Measurements from ENCODE around the gene C1orf174. TPM values are rescaled to one million over a fixed set of nuclear protein-coding genes. Genes with fewer than 3 reads are reported as not detected.

C1orf174 gene
- total RNA-seq, 2 experiments from 2014 or later: 24.1 to 25.5 TPM

DNA sequence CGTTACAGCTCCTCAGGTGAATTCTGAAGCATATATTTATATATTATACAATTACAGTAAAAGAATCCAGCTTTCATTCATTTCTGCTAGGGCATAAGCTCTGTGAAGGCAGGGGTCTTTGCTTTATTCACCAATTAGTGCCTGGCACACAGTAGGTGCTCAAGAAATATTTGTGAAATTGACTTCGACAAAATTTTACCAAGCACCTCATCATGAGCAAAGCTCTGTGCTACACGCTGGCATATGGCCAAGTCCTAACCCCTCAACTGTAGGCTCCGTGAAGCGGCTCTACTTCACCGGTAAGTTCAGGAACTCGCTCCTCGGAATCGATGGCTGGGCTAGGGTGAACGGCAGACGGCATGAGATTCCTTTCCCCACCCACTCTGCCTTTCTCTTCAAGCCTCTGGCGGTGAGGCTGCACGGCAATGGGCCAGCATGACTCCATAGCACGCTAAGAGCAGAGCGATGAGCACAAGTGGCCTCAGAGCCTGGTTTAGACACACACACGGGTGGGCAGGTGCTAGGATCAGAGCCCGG is 8.7 kb downstream of the C1orf174 start:
- Mint-ChIP-seq H3K9me3 (no peaks in the 10 kb centered on the region), H3K27ac (peak overlapping the region; percentile 50), H3K4me3 (no peak overlapping the region), H3K27me3 (no peaks in the 10 kb centered on the region), H3K36me3 (ENCODE audit: low read depth) (peaks cover 36% of the 10 kb centered on the region), H3K4me1 (peaks cover 25% of the 10 kb centered on the region)
- ChIA-PET POLR2A (interaction anchor here (0.7 to 2.0 kb wide), 3 partner anchors 8 to 34 kb away, joined by 3 to 12 read pairs (median 7); partner anchors contain the start of genes C1orf174, CEP104 and DFFB), CTCF (interaction anchor here (0.9 to 3.1 kb wide), 5 partner anchors 9 to 115 kb away, joined by 3 to 17 read pairs (median 3); partner anchors contain the start of genes C1orf174, CEP104 and DFFB)
- DNase-seq: no peak

DNA sequence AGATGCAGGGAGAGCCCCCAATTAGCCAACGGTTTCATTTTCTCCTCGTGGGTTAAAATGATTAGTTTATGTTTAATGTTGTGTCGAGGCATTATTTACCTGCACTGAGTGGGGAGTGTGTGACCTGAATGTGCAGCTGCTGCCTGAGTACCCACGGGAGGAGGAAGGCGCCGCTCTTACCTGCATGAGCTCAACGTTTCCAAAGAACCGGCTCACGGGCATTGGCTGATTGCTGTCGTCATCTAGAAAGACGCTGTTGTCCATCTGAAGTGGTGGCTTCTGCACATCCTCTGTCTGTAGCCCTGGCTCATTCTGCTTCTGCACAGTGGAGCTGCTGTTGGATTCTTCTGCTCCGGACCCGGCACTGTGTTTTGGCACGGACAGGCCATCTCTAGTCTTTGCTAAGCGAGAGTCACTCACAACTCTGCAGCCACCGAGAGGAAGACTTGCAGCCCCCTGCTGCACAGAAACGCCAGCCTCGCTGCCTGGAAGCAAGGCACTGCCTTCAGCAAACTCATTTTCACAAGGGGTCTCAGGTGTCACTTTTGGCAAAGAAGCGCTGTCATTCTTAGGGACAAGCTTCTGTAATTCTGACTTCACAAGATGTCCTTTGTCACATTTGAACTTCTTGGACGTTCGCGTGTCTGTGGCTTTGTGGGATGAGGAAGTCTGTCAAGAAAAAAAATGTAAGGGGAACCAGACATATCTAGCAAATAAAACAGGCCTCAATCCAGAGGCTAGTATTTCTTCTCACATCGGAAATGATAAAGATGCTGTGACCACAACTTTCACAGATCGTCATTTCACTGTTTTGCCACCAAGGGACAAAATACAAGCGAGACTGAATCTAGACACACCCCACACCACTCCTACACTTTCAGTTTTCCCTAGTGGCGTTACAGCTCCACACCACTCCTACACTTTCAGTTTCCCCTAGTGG is 9.4 kb downstream of the C1orf174 start:
- H3K27me3 Mint-ChIP-seq: no peaks in the 10 kb centered on the region
- ChIA-PET CTCF (interaction anchor here (0.7 to 3.1 kb wide), 6 partner anchors 9 to 114 kb away, joined by 3 to 17 read pairs (median 3); partner anchors contain the start of genes C1orf174, CEP104 and DFFB), POLR2A (interaction anchor here (0.7 to 2.0 kb wide), 4 partner anchors 9 to 33 kb away, joined by 3 to 12 read pairs (median 5); partner anchors contain the start of genes C1orf174, CEP104 and DFFB)
- H3K27ac Mint-ChIP-seq: peak overlapping the region; percentile 50
- peaks cover 35% of the 10 kb centered on the region for H3K36me3 Mint-ChIP-seq (ENCODE audit: low read depth)
- peaks cover 24% of the 10 kb centered on the region for H3K4me1 Mint-ChIP-seq
- no peaks in the 10 kb centered on the region for H3K9me3 Mint-ChIP-seq
- peak overlapping the region; percentile 34 for H3K4me3 Mint-ChIP-seq
- DNase-seq: no peak

DNA sequence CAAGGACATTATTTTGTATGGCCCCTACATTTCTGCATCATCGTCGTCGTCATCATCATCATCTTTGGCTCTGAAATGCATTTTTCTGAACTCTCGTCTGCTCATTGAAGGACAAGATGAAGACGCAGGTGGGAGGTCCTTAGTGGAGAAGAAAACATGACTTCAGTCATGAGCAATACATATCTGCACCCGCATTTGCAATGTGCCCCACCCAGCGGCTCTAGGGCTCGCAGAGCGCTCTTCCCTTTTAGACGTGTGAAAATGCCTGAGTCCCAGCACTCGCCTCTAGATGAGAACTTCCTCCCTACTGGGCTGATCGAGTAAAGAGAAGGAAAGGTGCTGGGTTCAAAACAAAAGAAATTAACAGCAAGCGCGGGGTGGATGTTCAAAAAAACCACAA is 10.1 kb downstream of the C1orf174 start:
- H3K36me3 Mint-ChIP-seq (ENCODE audit: low read depth): peaks cover 36% of the 10 kb centered on the region
- H3K27ac Mint-ChIP-seq: peak overlapping the region; percentile 50
- H3K4me3 Mint-ChIP-seq: peak overlapping the region; percentile 34
- ChIA-PET CTCF (interaction anchor here (0.7 to 3.1 kb wide), 3 partner anchors 10 to 114 kb away, joined by 3 to 17 read pairs (median 3); partner anchors contain the start of genes C1orf174, CEP104 and DFFB), POLR2A (interaction anchor here (1.0 to 2.0 kb wide), 3 partner anchors 10 to 32 kb away, joined by 3 to 12 read pairs (median 7); partner anchors contain the start of gene C1orf174)
- no peaks in the 10 kb centered on the region for H3K9me3 Mint-ChIP-seq
- peaks cover 24% of the 10 kb centered on the region for H3K4me1 Mint-ChIP-seq
- H3K27me3 Mint-ChIP-seq: no peaks in the 10 kb centered on the region
- DNase-seq: no peak

DNA sequence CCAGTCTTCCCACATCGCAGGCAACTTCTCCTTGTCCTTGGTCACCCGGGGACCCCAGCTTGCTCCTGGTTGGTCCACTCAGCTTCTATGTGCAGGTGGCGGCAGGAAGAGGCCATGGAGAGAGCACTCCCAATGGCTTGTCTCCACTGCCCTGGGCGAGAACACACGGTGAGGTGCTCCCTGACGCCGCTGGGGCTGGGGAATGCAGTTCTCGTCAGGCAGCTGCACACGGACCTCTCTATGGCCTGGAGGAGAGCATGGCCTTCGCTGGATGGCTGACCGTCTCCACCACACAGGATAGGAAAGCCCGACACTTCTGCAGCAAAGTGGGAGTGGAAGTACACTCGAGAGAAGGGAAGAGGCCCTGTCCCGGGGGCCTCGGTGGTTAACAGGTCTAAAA is 11.8 kb downstream of the C1orf174 start:
- ChIA-PET POLR2A (interaction anchor here (1.0 kb wide), 1 partner anchor 13 kb away, joined by 5 read pairs; no protein-coding TSS in a partner anchor), CTCF (no interaction called here)
- Mint-ChIP-seq H3K36me3 (ENCODE audit: low read depth) (peaks cover 49% of the 10 kb centered on the region), H3K27ac (no peak overlapping the region), H3K4me1 (peaks cover 26% of the 10 kb centered on the region), H3K27me3 (no peaks in the 10 kb centered on the region), H3K4me3 (no peak overlapping the region), H3K9me3 (no peaks in the 10 kb centered on the region)
- no peak for DNase-seq

DNA sequence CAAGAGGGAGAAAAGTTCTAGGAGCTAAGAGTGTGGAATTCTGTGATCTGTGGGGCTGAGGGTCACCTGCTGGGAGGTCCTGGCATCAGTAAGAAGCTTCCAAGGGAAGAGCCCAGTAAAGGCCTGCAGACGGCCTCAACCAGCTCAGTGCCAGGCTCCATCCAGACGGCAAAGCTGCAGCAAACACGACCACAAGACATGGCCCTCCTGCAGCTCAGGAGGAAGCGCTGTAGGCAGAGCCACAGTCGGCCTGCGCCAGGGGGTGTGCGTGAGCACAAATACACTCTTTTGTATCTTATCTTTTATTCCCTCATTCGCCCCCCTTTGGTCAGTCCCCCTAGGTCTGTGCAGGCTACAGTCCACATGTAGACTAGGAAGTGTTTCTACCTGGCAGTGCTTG is 13.4 kb downstream of the C1orf174 start:
- peaks cover 29% of the 10 kb centered on the region for H3K4me1 Mint-ChIP-seq
- no peak for DNase-seq
- no peaks in the 10 kb centered on the region for H3K27me3 Mint-ChIP-seq
- peaks cover 48% of the 10 kb centered on the region for H3K36me3 Mint-ChIP-seq (ENCODE audit: low read depth)
- H3K9me3 Mint-ChIP-seq: no peaks in the 10 kb centered on the region
- ChIA-PET CTCF (no interaction called here), POLR2A (interaction anchor here (0.9 to 1.7 kb wide), 3 partner anchors 13 to 46 kb away, joined by 3 to 5 read pairs (median 4); partner anchors contain the start of gene C1orf174)
- no peak overlapping the region for H3K4me3 Mint-ChIP-seq
- no peak overlapping the region for H3K27ac Mint-ChIP-seq

DNA sequence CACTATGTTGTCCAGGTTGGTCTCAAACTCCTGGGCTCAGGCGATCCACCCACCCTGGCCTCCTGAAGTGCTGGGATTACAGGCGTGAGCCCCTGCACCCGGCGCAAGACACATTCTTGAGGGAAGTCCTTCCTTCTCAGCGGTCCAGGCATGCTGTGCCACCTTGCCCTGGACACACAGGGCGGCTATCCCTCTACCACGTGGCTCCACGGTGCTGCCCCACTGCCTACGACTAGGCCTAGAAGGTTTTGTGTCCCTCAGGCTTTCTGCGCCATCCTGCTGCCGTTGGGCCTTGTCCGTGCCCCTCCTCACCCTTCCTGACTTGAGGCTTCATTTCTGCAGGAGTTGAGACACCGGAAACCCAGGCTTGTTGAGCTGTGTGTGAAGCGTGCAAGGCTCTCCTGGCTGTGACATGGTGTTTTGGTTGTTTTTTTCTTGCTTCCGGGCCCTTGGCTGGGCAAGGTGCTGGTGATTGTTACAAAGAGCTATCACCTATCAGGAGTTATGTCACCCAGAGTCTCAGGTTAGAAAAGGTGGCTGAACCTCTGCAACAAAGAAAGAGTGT is 13.9 kb downstream of the C1orf174 start:
- Mint-ChIP-seq H3K9me3 (no peaks in the 10 kb centered on the region), H3K36me3 (ENCODE audit: low read depth) (peaks cover 48% of the 10 kb centered on the region), H3K27me3 (no peaks in the 10 kb centered on the region), H3K4me1 (peaks cover 25% of the 10 kb centered on the region), H3K4me3 (no peak overlapping the region), H3K27ac (no peak overlapping the region)
- DNase-seq: no peak
- ChIA-PET POLR2A (interaction anchor here (0.9 to 1.7 kb wide), 3 partner anchors 13 to 46 kb away, joined by 3 to 5 read pairs (median 4); partner anchors contain the start of gene C1orf174), CTCF (interaction anchor here (1.3 kb wide), 1 partner anchor 14 kb away, joined by 3 read pairs; the partner anchor contains the start of gene C1orf174)

DNA sequence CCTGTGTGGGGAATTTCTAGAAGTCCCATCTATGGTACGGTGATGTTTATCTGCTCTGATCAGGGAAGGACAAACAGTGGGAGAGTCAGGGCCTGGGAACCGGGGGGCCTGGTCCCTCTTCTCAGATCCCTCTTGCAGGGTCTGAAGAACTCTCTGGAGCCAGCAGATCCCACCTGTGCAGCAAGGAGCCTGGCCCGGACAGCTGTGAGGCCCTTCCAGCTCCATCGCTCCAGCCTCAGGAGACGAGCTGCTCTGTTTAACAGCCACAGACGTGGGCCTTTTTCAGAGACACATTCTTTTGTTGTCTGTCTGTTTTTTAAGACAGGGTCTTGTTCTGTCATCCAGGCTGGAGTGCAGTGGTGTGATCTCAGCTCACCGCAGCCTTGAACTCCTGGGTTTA is 14.5 kb downstream of the C1orf174 start:
- ChIA-PET POLR2A (interaction anchor here (1.3 to 1.7 kb wide), 2 partner anchors 14 to 47 kb away, joined by 3 to 4 read pairs; no protein-coding TSS in a partner anchor), CTCF (interaction anchor here (1.3 kb wide), 1 partner anchor 14 kb away, joined by 3 read pairs; the partner anchor contains the start of gene C1orf174)
- DNase-seq: no peak
- Mint-ChIP-seq H3K36me3 (ENCODE audit: low read depth) (peaks cover 43% of the 10 kb centered on the region), H3K27me3 (no peaks in the 10 kb centered on the region), H3K4me3 (no peak overlapping the region), H3K9me3 (no peaks in the 10 kb centered on the region), H3K27ac (no peak overlapping the region), H3K4me1 (peaks cover 21% of the 10 kb centered on the region)

DNA sequence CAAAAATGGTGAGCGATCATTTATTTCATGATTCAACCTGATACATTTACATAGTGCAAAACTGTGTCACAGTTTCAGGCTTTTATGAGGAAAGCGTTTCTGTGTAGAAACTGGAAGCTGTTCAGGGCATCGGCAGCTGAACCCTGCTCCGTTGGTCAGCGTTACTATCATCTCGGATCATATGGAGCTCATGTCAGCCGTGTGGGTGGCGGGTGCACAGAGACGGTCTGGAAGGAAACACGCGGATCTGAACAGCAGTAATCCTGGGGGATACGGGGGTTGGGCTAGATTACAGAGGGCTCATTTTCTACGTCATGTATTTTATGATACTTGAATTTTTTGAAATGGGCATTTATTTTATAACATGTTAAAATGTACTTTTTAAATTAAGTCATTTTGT is 15.1 kb downstream of the C1orf174 start:
- ChIA-PET POLR2A (interaction anchor here (0.7 to 1.1 kb wide), 2 partner anchors 15 to 21 kb away, joined by 3 read pairs; partner anchors contain the start of gene C1orf174), CTCF (interaction anchor here (1.3 kb wide), 1 partner anchor 15 kb away, joined by 3 read pairs; the partner anchor contains the start of gene C1orf174)
- Mint-ChIP-seq H3K4me1 (peaks cover 14% of the 10 kb centered on the region), H3K4me3 (no peak overlapping the region), H3K9me3 (no peaks in the 10 kb centered on the region), H3K36me3 (ENCODE audit: low read depth) (peaks cover 37% of the 10 kb centered on the region), H3K27me3 (no peaks in the 10 kb centered on the region), H3K27ac (no peak overlapping the region)
- DNase-seq: no peak

DNA sequence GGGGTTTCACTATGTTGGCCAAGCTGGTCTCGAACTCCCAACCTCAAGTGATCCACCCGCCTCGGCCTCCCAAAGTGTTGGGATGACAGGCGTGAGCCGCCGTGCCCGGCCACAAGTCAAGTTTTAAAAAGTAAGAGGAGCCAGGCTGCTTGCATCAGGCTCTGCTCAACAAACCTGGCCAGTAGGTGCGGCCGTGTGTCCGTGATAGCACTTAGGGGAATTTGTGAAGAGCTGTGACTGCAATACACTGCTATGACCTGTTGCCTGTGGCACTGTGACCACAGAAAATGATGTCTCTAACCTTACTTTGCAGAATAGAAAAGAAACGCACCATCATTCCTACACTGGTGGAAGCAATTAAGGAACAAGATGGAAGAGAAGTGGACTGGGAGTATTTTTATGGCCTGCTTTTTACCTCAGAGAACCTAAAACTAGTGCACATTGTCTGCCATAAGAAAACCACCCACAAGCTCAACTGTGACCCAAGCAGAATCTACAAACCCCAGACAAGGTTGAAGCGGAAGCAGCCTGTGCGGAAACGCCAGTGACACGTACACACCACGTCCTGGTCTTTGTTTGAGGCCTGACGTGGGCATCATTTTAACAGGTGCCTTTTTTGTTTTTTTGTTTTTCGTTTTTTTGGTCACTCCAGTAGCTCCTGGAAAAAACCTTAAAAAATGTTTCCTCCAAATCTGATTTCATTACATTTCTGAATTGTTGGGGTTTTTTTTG is 16.7 kb downstream of the C1orf174 start:
- ChIA-PET CTCF (interaction anchor here (0.7 to 1.0 kb wide), 4 partner anchors 16 to 107 kb away, joined by 3 read pairs; no protein-coding TSS in a partner anchor), POLR2A (interaction anchor here (0.6 to 1.7 kb wide), 2 partner anchors 16 to 25 kb away, joined by 3 to 6 read pairs; partner anchors contain the start of gene C1orf174)
- no peak overlapping the region for H3K4me3 Mint-ChIP-seq
- peaks cover 7% of the 10 kb centered on the region for H3K4me1 Mint-ChIP-seq
- peaks cover 38% of the 10 kb centered on the region for H3K36me3 Mint-ChIP-seq (ENCODE audit: low read depth)
- H3K27me3 Mint-ChIP-seq: no peaks in the 10 kb centered on the region
- peak overlapping the region; percentile 63 for H3K27ac Mint-ChIP-seq
- peak; percentile 38 for DNase-seq
- H3K9me3 Mint-ChIP-seq: peaks cover 8% of the 10 kb centered on the region

DNA sequence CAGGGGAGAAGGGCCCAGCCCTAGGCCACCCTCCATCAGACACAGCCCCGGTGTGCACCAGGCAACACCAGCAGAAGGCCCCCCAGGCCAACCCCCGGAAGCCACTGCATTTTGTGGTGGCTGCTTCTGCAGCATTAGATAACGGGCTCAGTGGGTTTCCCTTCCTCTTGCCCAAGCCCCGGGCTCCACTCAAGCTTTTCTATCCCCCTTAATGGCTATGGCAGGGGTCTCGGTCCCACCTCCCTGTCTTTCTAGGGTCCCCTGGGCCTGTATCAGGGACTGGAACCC is 18.9 kb downstream of the C1orf174 start:
- DNase-seq: no peak
- Mint-ChIP-seq H3K27me3 (no peaks in the 10 kb centered on the region), H3K4me3 (no peak overlapping the region), H3K9me3 (peaks cover 9% of the 10 kb centered on the region), H3K4me1 (peaks cover 4% of the 10 kb centered on the region), H3K36me3 (ENCODE audit: low read depth) (peaks cover 28% of the 10 kb centered on the region), H3K27ac (no peak overlapping the region)
- ChIA-PET POLR2A (no interaction called here), CTCF (no interaction called here)

DNA sequence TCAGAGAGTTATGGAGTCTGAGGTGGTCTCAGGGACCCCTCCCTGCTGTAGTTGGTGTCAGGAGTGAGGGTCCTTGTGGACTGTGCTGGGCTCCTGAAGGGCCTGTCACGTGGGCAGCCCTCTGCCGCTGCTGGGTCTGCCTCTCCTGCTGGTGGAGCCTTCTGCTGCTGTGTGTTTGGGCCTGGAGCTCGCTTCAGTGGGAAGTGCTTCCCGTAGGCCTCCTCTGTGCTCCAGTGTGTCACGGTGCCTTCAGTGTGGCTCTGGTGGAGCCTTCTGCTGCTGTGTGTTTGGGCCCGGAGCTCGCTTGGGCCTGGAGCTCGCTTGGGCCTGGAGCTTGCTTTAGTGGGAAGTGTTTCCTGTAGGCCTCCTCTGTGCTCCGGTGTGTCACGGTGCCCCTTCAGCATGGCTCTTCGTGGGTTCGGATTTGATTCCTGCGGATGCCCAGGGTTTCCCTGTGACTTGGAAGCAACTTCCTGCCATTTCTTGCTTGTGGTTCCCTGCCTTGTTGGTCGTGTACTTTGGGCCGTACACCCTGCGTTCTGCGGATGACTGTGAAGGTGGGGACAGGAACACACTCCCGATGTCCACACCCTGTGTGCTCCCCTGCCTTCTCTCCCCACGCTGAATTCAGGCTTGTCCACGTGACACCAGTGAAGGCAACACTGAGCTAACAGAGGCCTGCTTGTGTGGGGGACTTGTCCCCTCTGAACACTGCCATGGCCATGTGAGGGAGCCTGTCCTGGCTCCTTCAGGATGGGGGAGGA is 19.5 kb downstream of the C1orf174 start:
- Mint-ChIP-seq H3K9me3 (peaks cover 9% of the 10 kb centered on the region), H3K27me3 (no peaks in the 10 kb centered on the region), H3K36me3 (ENCODE audit: low read depth) (peaks cover 30% of the 10 kb centered on the region), H3K27ac (no peak overlapping the region), H3K4me3 (no peak overlapping the region), H3K4me1 (peaks cover 4% of the 10 kb centered on the region)
- no peak for DNase-seq
- ChIA-PET CTCF (interaction anchor here (0.6 kb wide), 2 partner anchors 10 to 20 kb away, joined by 3 read pairs; no protein-coding TSS in a partner anchor), POLR2A (no interaction called here)

Measured in activated CD4-positive, alpha-beta memory T cell treated with anti-CD3 and anti-CD28 coated beads, Interleukin-2, amount 10 ng/mL, durations not matched to agents 7 days and 5 days (primary cell).